ENCODE data around the gene SNHG17. TPM values are rescaled to one million over a fixed set of nuclear protein-coding genes. Genes with fewer than 3 reads are reported as not detected.

The SNHG17 gene
- total and polyA plus RNA-seq, 10 donors, result 28.7 to 58.0 (median 43.6) TPM

GRCh38 chr20:38372806-38373205 is 62.3 kb downstream of the SNHG17 start:
- peaks cover 0 to 10% (median 0%) of the 10 kb centered on the region in 6 donors for H3K4me1 ChIP-seq
- no peak for DNase-seq
- no peaks in the 10 kb centered on the region for H3K9me3 ChIP-seq
- H3K27me3 ChIP-seq (replicated peaks in 1 of 7), result no peaks in the 10 kb centered on the region
- TF ChIP-seq CTCF (IDR thresholded peaks at IDR 0.05 in 8 of 11, conservative IDR thresholded peaks at IDR 0.05 in 3 of 11) (no peak), POLR2A (IDR thresholded peaks at IDR 0.05) (no peak), POLR2AphosphoS5 (IDR thresholded peaks at IDR 0.05) (no peak)
- peak overlapping the region in 7 of 8 donors; percentile 5 to 81 (median 75) for H3K27ac ChIP-seq
- WGBS, 5 donors, result 74 to 83% (median 78%) methylated on average over 5 of the region's 5 CpGs
- intact Hi-C loops (cut with DNase I; ENCODE audit: low total_unique reads), result no loop called here
- no peaks in the 10 kb centered on the region for H3K36me3 ChIP-seq
- H3K4me3 ChIP-seq, result no peak overlapping the region

Small RNA genes lying within 50 kb of the gene (small RNA-seq; reads per million reads assigned to genes)
- gene RF00056 (0 reads per million in 4 donors), gene SNORA60 (15.8 to 28.8 (median 19.6) reads per million in 4 donors), gene SNORA71A (1.1 to 5.4 (median 2.1) reads per million in 4 donors), gene SNORA71B (3.5 to 11.0 (median 8.0) reads per million in 4 donors), gene SNORA71C (0 to 1.6 (median 0) reads per million in 4 donors), gene SNORA71D (224 to 604 (median 299) reads per million in 4 donors), gene SNORA71E (0 reads per million in 4 donors)

Other genes with a start within 250 kb of the SNHG17 start
- gene KIAA1755, start 174.6 kb downstream of the SNHG17 start, total RNA-seq, result 1 to 10 TPM in 6 of 7 donors, under 1 TPM in 1; 0.51 to 5.3 (median 3.5) TPM
- gene KIAA1755, start 174.6 kb downstream of the SNHG17 start, polyA plus RNA-seq, result 1 to 10 TPM; 4.6 to 7.3 (median 4.8) TPM
- 10 to 100 TPM in 3 of 7 donors, 1 to 10 TPM in 4; 3.1 to 49.4 (median 6.1) TPM for gene BPI, start 131.2 kb downstream of the SNHG17 start, total RNA-seq
- gene BPI, start 131.2 kb downstream of the SNHG17 start, polyA plus RNA-seq, result 1 to 10 TPM; 1.1 to 4.2 (median 2.3) TPM
- not detected for gene LBP, start 88.8 kb downstream of the SNHG17 start, total RNA-seq
- gene LBP, start 88.8 kb downstream of the SNHG17 start, polyA plus RNA-seq, result under 1 TPM; 0.09 to 0.13 (median 0.11) TPM
- 10 to 100 TPM; 34.1 to 62.5 (median 49.3) TPM for gene RALGAPB, start 37.5 kb upstream of the SNHG17 start, total RNA-seq
- 10 to 100 TPM in 1 of 3 donors, 1 to 10 TPM in 2; 6.8 to 10.2 (median 9.1) TPM for gene RALGAPB, start 37.5 kb upstream of the SNHG17 start, polyA plus RNA-seq
- not detected for gene ADIG, start 145.9 kb upstream of the SNHG17 start, total RNA-seq
- gene ADIG, start 145.9 kb upstream of the SNHG17 start, polyA plus RNA-seq, result not detected
- gene ARHGAP40, start 166.5 kb upstream of the SNHG17 start, total RNA-seq, result not detected
- gene ARHGAP40, start 166.5 kb upstream of the SNHG17 start, polyA plus RNA-seq, result under 1 TPM in 1 of 3 donors, not detected in 2; 0.03 TPM